Measurements from ENCODE around the gene KCNIP4. TPM values are rescaled to one million over a fixed set of nuclear protein-coding genes. Genes with fewer than 3 reads are reported as not detected.

KCNIP4 gene
- total and polyA plus RNA-seq, 2 donors from 2014 or later: 9.8 to 43.9 TPM

DNA sequence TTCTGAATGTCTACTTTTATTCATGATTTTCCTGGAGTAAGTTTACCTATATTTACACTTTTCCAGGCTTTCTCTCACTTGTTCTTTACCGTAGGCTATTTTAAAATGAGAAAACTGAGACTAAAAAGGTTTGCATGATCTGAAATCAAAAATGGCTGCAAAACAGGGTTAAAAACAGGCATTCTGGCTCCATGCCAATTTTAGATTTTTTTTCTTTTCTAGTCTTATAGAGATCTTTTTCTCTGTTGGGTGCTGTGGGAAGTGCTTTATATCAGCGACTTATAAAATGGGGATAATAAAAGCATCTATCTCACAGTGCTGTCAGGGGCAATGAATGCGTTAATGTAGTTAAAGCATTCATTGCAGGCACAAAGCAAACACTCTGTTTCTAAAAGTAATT lies 953.6 kb downstream of the KCNIP4 start:
- DNase-seq: no peak
- TF ChIP-seq, protein P1, sequence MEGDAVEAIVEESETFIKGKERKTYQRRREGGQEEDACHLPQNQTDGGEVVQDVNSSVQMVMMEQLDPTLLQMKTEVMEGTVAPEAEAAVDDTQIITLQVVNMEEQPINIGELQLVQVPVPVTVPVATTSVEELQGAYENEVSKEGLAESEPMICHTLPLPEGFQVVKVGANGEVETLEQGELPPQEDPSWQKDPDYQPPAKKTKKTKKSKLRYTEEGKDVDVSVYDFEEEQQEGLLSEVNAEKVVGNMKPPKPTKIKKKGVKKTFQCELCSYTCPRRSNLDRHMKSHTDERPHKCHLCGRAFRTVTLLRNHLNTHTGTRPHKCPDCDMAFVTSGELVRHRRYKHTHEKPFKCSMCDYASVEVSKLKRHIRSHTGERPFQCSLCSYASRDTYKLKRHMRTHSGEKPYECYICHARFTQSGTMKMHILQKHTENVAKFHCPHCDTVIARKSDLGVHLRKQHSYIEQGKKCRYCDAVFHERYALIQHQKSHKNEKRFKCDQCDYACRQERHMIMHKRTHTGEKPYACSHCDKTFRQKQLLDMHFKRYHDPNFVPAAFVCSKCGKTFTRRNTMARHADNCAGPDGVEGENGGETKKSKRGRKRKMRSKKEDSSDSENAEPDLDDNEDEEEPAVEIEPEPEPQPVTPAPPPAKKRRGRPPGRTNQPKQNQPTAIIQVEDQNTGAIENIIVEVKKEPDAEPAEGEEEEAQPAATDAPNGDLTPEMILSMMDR (IDR thresholded peaks at IDR 0.05; ENCODE audit: borderline replicate concordance, extremely low read depth, insufficient read depth): no peak
- H3K27ac ChIP-seq (ENCODE audit: low read depth in 2 of 2, low read length in 2 of 2): no peak overlapping the region
- intact Hi-C loops (cut with DNase I): no loop called here
- H3K36me3 ChIP-seq (ENCODE audit: control insufficient read depth in 2 of 3, insufficient read depth in 3 of 3, low read length in 3 of 3): no peaks in the 10 kb centered on the region
- H3K4me3 ChIP-seq (ENCODE audit: low read length in 3 of 3): no peak overlapping the region
- no peaks in the 10 kb centered on the region for H3K9me3 ChIP-seq (ENCODE audit: control insufficient read depth in 2 of 3, insufficient read depth in 1 of 3, low read length in 3 of 3)
- no peaks in the 10 kb centered on the region for H3K4me1 ChIP-seq (ENCODE audit: control insufficient read depth in 2 of 3, insufficient read depth in 2 of 3, low read depth in 1 of 3, low read length in 3 of 3)
- no peak for FAIRE-seq
- no peak overlapping the region for H3K9ac ChIP-seq (ENCODE audit: low read length in 3 of 3)
- H3K27me3 ChIP-seq (ENCODE audit: control insufficient read depth, insufficient read depth, low read length): no peaks in the 10 kb centered on the region

DNA sequence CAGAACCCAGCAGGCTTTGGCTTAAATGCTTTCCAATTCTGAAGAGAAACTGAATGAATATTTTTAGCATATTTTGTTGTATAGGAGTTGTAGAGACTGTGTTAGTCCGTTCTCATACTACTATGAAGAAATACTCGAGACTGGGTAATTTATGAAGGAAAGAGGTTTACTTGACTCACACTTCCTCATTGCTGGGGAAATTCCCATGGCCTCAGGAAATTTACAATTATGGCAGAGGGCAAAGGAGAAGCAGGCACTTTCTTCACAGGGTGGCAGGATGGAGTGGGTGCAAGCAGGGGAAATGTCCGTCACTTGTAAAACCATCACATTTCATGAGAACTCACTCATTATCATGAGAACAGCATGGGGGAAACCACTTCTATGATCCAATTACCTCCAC lies 956.6 kb downstream of the KCNIP4 start:
- no peak for DNase-seq
- H3K36me3 ChIP-seq (ENCODE audit: control insufficient read depth in 2 of 3, insufficient read depth in 3 of 3, low read length in 3 of 3): no peaks in the 10 kb centered on the region
- H3K9ac ChIP-seq (ENCODE audit: low read length in 3 of 3): no peak overlapping the region
- no peak overlapping the region for H3K4me3 ChIP-seq (ENCODE audit: low read length in 3 of 3)
- TF ChIP-seq, protein P1 (IDR thresholded peaks at IDR 0.05; ENCODE audit: borderline replicate concordance, extremely low read depth, insufficient read depth): no peak
- H3K9me3 ChIP-seq (ENCODE audit: control insufficient read depth in 2 of 3, insufficient read depth in 1 of 3, low read length in 3 of 3): no peaks in the 10 kb centered on the region
- H3K27me3 ChIP-seq (ENCODE audit: control insufficient read depth, insufficient read depth, low read length): no peaks in the 10 kb centered on the region
- no peak for FAIRE-seq
- intact Hi-C loops (cut with DNase I): no loop called here
- no peak overlapping the region for H3K27ac ChIP-seq (ENCODE audit: low read depth in 2 of 2, low read length in 2 of 2)
- H3K4me1 ChIP-seq (ENCODE audit: control insufficient read depth in 2 of 3, insufficient read depth in 2 of 3, low read depth in 1 of 3, low read length in 3 of 3): no peaks in the 10 kb centered on the region

DNA sequence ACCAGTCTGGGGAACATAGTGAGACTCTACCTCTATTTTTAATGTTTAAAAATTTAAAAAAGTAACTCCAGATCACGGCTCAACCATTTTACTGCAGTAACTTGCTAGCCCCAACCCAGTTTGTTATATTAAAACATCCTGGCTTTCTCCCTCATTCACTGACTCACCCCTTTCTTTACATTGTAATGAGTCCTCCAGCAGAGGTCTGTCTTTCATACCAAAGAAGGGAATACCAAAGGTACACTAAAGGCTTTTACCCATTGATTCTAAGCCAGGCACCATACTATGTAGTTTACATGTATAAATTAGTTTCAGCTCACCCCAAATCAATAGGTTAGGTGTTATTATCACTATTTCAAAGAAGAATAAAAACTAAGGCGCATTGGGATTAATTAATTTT lies 961.4 kb downstream of the KCNIP4 start:
- H3K9ac ChIP-seq (ENCODE audit: low read length in 3 of 3): no peak overlapping the region
- TF ChIP-seq, protein P1 (IDR thresholded peaks at IDR 0.05; ENCODE audit: borderline replicate concordance, extremely low read depth, insufficient read depth): no peak
- H3K4me1 ChIP-seq (ENCODE audit: control insufficient read depth in 2 of 3, insufficient read depth in 2 of 3, low read depth in 1 of 3, low read length in 3 of 3): peaks cover 0 to 2% (median 0%) of the 10 kb centered on the region in 3 donors
- H3K27me3 ChIP-seq (ENCODE audit: control insufficient read depth, insufficient read depth, low read length): no peaks in the 10 kb centered on the region
- H3K4me3 ChIP-seq (ENCODE audit: low read length in 3 of 3): no peak overlapping the region
- intact Hi-C loops (cut with DNase I): no loop called here
- DNase-seq: no peak
- H3K9me3 ChIP-seq (ENCODE audit: control insufficient read depth in 2 of 3, insufficient read depth in 1 of 3, low read length in 3 of 3): no peaks in the 10 kb centered on the region
- H3K36me3 ChIP-seq (ENCODE audit: control insufficient read depth in 2 of 3, insufficient read depth in 3 of 3, low read length in 3 of 3): no peaks in the 10 kb centered on the region
- no peak overlapping the region for H3K27ac ChIP-seq (ENCODE audit: low read depth in 2 of 2, low read length in 2 of 2)
- FAIRE-seq: no peak

- Histone ChIP-seq H3K27ac (ENCODE audit: low read depth in 2 of 2, low read length in 2 of 2) (no peak overlapping the region), H3K4me3 (ENCODE audit: low read length in 3 of 3) (no peak overlapping the region), H3K9me3 (ENCODE audit: control insufficient read depth in 2 of 3, insufficient read depth in 1 of 3, low read length in 3 of 3) (no peaks in the 10 kb centered on the region), H3K4me1 (ENCODE audit: control insufficient read depth in 2 of 3, insufficient read depth in 2 of 3, low read depth in 1 of 3, low read length in 3 of 3) (peaks cover 0 to 2% (median 0%) of the 10 kb centered on the region in 3 donors), H3K36me3 (ENCODE audit: control insufficient read depth in 2 of 3, insufficient read depth in 3 of 3, low read length in 3 of 3) (no peaks in the 10 kb centered on the region), H3K27me3 (ENCODE audit: control insufficient read depth, insufficient read depth, low read length) (no peaks in the 10 kb centered on the region), H3K9ac (ENCODE audit: low read length in 3 of 3) (no peak overlapping the region)
- FAIRE-seq (no peak), DNase-seq (no peak)
- TF ChIP-seq, protein P1 (IDR thresholded peaks at IDR 0.05; ENCODE audit: borderline replicate concordance, extremely low read depth, insufficient read depth): no peak
- intact Hi-C loops (cut with DNase I): no loop called here
Measured at GRCh38 chr4:20984576-20984836, 964.1 kb downstream of the KCNIP4 start.

All from kidney (tissue), 14 donors.